Karpas-422 (cell line): ENCODE data around the gene ZNF77. TPM values are rescaled to one million over a fixed set of nuclear protein-coding genes. Genes with fewer than 3 reads are reported as not detected.
"Not testable (repeated sequence)": the region's sequence is repeated elsewhere in the genome, so short reads cannot be mapped to it uniquely, and the experiment has no call there.

Experiments
- DNase-seq: peaks from one replicate; pipeline ENCODE4 v3.0.0-alpha.2; 2015
- H2AFZ ChIP-seq: fragments of 200-600 bp; sonication (generic); 2 replicates; pipeline ENCODE4 v1.6.1; 2014; ENCODE audit warnings: antibody characterized with exemption, low read length, mixed read lengths
- H3K27ac ChIP-seq: fragments of 200-600 bp; sonication (generic); 2 replicates; pipeline ENCODE4 v1.5.1; 2014; ENCODE audit warnings: mild to moderate bottlenecking, low read length, moderate library complexity
- H3K27me3 ChIP-seq: fragments of 200-600 bp; sonication (generic); 2 replicates; pipeline ENCODE4 v1.6.1; 2014; ENCODE audit warnings: low read length, mixed read lengths
- H3K36me3 ChIP-seq: fragments of 200-600 bp; sonication (generic); 2 replicates; pipeline ENCODE4 v1.6.1; 2014; ENCODE audit warnings: low read length, mixed read lengths; ENCODE audit not compliant: insufficient read depth
- H3K4me1 ChIP-seq: fragments of 200-600 bp; sonication (generic); 2 replicates; pipeline ENCODE4 v1.6.1; 2014; ENCODE audit warnings: mild to moderate bottlenecking, low read length, mixed read lengths
- H3K4me2 ChIP-seq: fragments of 200-600 bp; sonication (generic); 2 replicates; pipeline ENCODE4 v1.6.1; 2014; ENCODE audit warnings: low read length, low read depth, mild to moderate bottlenecking; ENCODE audit not compliant: poor library complexity, severe bottlenecking
- H3K4me3 ChIP-seq: fragments of 200-600 bp; sonication (generic); 2 replicates; pipeline ENCODE4 v1.5.1; 2014; ENCODE audit warnings: mild to moderate bottlenecking, antibody characterized with exemption, low read length, mixed read lengths
- H3K79me2 ChIP-seq: fragments of 200-600 bp; sonication (generic); 2 replicates; pipeline ENCODE4 v1.6.1; 2014; ENCODE audit warnings: mild to moderate bottlenecking, low read length, mixed read lengths
- H3K9ac ChIP-seq: fragments of 200-600 bp; sonication (generic); 2 replicates; pipeline ENCODE4 v1.6.0; 2014; ENCODE audit warnings: low read length
- H3K9me2 ChIP-seq: fragments of 200-600 bp; sonication (generic), shearing (Covaris generic); replicated peaks from 2 replicates; pipeline ENCODE4 v1.6.0; 2014; ENCODE audit warnings: mild to moderate bottlenecking, low read length, moderate library complexity; ENCODE audit not compliant: insufficient read depth
- H3K9me3 ChIP-seq: fragments of 300-700, 200-600 bp; sonication (generic); 2 replicates; pipeline ENCODE4 v1.6.1; 2014; ENCODE audit warnings: low read length, mixed read lengths
- H4K20me1 ChIP-seq: fragments of 200-600 bp; sonication (generic); 2 replicates; pipeline ENCODE4 v1.6.1; 2014; ENCODE audit warnings: mild to moderate bottlenecking, antibody characterized with exemption, low read length, low read depth; ENCODE audit not compliant: insufficient read depth
- total RNA-seq: library from RNA; depleted of rRNA; stranded (reverse); fragments of >200 nt; shearing (Covaris generic); gene quantifications from 2 replicates; pipeline ENCODE4 v1.2.3, GENCODE V29; 2014; ENCODE audit warnings: low replicate concordance

The ZNF77 gene
- total RNA-seq, 1 experiment from 2014 or later: not detected

DNA sequence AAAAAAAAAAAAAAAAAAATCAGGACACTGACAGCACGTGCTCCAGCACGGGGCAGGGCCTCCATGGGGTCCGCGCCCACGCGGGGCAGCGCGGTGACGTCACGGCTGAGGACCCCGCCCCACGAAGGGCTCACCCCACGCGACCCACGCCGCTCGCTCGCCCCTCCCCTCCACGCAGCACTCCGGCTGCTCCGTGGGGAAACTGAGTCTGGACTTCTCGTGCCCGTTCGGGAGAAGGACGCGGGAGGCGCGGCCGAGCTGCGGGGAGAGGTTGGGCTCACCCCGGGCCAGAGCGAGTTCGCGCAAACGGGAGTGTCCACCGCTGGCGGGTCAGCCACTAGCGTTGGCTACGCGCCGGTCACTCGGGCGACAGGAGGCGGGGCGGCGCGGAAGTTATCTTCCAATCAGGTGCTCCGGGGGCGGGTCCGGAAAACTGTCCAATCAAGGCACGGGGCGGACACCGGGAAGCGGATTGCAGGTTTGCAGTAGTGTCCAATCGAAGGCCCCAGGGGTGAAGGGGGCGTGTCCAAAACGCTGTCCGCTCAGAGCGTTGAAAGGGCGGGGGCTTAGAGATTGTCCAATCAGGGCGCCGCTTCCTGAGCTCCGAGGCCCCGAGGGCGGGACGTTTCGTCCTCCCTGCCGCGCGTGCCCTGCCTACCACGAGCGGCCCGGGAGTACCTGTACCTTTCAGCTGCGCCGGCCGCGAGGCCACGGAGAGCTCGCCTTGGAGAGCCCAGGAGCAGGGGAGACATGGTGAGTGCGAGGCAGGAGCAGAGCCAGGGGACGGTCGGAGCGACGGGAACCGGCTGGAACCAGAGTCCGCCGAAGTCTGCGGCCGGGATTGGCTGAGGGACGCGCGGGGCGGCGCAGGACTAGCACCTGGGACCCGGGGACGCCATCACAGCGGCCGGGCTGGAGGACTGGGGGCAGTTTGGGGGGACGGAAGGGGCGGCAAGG, 44.2 kb downstream of the ZNF77 start, which contains the start of gene ZNF57:
Gene ZNF57 (plus strand): TSS at position 633 of the 957 bp plus-strand sequence. CDS start 118 bp downstream, at position 751.
- H4K20me1 ChIP-seq: no peaks in the 10 kb centered on the region
- H3K9me3 ChIP-seq: peaks cover 3% of the 10 kb centered on the region; the same call in 1 of the 2 replicates
- H3K4me3 ChIP-seq: peak within 1 kb of the TSS; percentile 73
- H3K9me2 ChIP-seq: no peaks in the 10 kb centered on the region
- no peak within 1 kb of the TSS for H3K27ac ChIP-seq
- peak within 1 kb of the TSS; percentile 71 for H3K4me2 ChIP-seq
- H3K27me3 ChIP-seq: no peaks in the 10 kb centered on the region
- peak within 1 kb of the TSS; percentile 69 for H3K9ac ChIP-seq
- peaks cover 30% of the 10 kb centered on the region; the same call in 1 of the 2 replicates for H3K79me2 ChIP-seq
- H3K4me1 ChIP-seq: peaks cover 7% of the 10 kb centered on the region
- DNase-seq: peak; percentile 97
- H2AFZ ChIP-seq: peak within 1 kb of the TSS; percentile 71; the same call in 1 of the 2 replicates
- no peaks in the 10 kb centered on the region for H3K36me3 ChIP-seq

DNA sequence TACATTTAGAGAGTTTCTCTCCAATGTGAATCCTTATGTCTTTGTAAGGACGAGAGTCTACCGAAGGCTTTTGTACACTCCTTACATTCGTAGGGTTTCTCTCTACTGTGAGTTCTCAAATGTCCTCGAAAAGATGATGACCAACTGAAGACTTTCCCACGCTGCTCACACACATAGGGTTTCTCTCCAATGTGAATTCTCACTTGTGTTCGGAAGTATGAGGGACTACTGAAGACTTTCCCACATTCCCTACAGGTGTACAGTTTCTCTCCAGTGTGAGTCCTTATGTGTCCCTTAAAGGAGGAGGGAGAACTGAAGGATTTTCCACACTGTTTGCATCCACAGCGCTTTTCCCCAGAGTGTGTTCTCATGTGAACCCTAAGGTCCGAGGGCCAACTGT, 48.1 kb downstream of the ZNF77 start:
- Histone ChIP-seq H4K20me1 (no peaks in the 10 kb centered on the region), H3K4me2 (no peak overlapping the region), H3K27ac (no peak overlapping the region), H3K4me3 (no peak overlapping the region), H3K9me2 (no peaks in the 10 kb centered on the region), H3K9ac (no peak overlapping the region), H3K4me1 (peaks cover 1% of the 10 kb centered on the region), H3K27me3 (no peaks in the 10 kb centered on the region), H3K79me2 (peaks cover 8% of the 10 kb centered on the region; the same call in 1 of the 2 replicates), H2AFZ (no peak overlapping the region), H3K9me3 (peaks cover 3% of the 10 kb centered on the region; the same call in 1 of the 2 replicates), H3K36me3 (no peaks in the 10 kb centered on the region)
- no peak for DNase-seq

DNA sequence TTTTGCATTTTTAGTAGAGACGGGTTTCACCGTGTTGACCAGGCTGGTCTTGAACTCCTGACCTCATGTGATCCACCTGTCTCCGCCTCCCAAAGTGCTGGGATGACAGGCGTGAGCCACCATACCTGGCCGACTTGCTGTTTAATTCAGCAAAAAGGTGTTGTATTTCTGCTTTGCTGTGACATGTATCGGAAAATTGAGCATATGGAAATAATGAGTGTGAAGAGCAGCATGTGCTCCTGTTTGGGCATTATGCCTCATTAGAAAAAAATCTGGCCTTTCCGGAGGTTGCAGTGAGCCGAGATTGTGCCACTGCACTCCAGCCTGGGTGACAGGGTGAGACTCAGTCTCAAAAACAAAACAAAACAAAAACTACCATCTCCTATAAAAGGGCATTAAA, 54.2 kb downstream of the ZNF77 start:
- H3K4me1 ChIP-seq, H4K20me1 ChIP-seq, H3K27me3 ChIP-seq, H2AFZ ChIP-seq, H3K9me3 ChIP-seq, H3K9me2 ChIP-seq, H3K27ac ChIP-seq, DNase-seq, H3K4me2 ChIP-seq, H3K4me3 ChIP-seq, H3K79me2 ChIP-seq, H3K36me3 ChIP-seq, H3K9ac ChIP-seq: not testable (repeated sequence)

DNA sequence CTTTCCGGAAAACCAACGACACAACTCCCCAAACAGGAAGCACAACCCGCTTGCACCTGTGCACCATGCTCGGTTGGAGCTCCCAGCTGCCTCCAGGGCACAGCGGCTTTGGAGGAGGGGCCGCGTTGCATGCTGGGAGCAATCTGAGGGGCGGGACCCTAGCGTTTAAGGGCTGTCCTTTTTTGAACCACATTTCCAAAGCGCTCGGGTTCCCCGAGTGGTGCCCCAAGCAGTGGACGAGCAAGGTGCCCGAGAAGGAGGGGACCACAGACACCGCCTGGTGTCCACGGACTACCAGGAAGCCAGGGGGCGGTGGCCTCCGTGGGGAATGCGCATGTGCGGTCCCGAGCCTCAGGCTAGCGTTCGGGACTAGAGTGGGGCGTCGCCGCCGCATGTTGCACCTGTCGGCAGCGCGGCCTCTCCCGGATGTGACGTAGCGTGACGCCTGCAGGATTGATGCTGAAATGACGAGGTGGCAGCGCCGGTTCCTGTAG, 56.0 kb downstream of the ZNF77 start:
- H4K20me1 ChIP-seq: no peaks in the 10 kb centered on the region
- no peaks in the 10 kb centered on the region for H3K9me3 ChIP-seq
- H3K36me3 ChIP-seq: no peaks in the 10 kb centered on the region
- H3K27ac ChIP-seq: no peak overlapping the region
- H3K4me2 ChIP-seq: no peak overlapping the region
- H3K9ac ChIP-seq: no peak overlapping the region
- H3K79me2 ChIP-seq: no peaks in the 10 kb centered on the region
- DNase-seq: no peak
- no peaks in the 10 kb centered on the region for H3K27me3 ChIP-seq
- no peak overlapping the region for H3K4me3 ChIP-seq
- no peaks in the 10 kb centered on the region for H3K9me2 ChIP-seq
- no peaks in the 10 kb centered on the region for H3K4me1 ChIP-seq
- no peak overlapping the region for H2AFZ ChIP-seq

DNA sequence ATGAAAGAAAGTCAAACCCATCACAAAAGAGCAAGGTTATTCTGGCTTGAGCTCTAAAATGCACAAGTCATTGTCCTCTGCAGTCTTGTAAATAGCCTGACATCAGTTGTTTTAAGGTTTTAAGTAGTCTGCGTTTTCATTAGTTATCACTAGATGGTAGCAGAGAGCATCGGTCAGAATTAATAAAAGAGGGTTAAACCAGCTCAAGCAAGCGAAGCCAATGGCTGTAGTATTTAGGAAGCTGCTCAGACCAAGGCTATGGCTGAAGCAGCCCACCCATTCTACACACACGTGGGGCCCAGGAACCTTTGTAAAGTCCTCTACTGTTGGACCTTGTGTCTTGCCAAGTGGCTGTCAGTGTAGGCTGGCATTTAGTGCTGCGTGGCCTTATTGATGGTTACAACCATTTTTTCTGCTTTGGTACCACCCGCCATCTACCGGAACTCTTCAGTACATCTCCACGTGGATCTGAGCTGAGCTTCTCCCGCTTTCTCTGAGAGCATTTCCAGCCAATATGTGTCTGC, 57.3 kb downstream of the ZNF77 start:
- no peaks in the 10 kb centered on the region for H4K20me1 ChIP-seq
- H3K9me3 ChIP-seq: no peaks in the 10 kb centered on the region
- no peaks in the 10 kb centered on the region for H3K9me2 ChIP-seq
- no peaks in the 10 kb centered on the region for H3K36me3 ChIP-seq
- no peak overlapping the region for H3K4me2 ChIP-seq
- H2AFZ ChIP-seq: no peak overlapping the region
- H3K4me3 ChIP-seq: no peak overlapping the region
- no peaks in the 10 kb centered on the region for H3K4me1 ChIP-seq
- H3K27me3 ChIP-seq: no peaks in the 10 kb centered on the region
- no peaks in the 10 kb centered on the region for H3K79me2 ChIP-seq
- DNase-seq: peak; percentile 80
- no peak overlapping the region for H3K9ac ChIP-seq
- no peak overlapping the region for H3K27ac ChIP-seq

DNA sequence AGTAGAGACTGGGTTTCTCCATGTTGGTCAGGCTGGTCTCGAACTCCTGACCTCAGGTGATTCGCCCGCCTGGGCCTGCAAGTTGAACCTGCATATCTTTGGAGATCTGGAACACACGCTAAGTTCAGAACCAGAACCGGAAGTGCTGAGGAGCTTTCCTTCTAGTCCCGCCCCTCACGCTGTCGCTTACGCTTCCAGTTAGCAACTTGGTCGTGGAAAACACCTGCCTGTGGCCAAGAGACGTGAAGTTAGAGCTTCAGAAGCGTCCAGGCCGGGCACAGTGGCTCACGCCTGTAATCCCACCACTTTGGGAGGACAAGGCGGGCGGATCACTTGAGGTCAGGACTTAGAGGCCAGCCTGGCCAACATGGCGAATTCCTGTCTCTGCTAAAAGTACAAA, 59.0 kb downstream of the ZNF77 start:
- Histone ChIP-seq H3K36me3 (no peaks in the 10 kb centered on the region), H3K4me2 (no peak overlapping the region)
- no peak for DNase-seq

DNA sequence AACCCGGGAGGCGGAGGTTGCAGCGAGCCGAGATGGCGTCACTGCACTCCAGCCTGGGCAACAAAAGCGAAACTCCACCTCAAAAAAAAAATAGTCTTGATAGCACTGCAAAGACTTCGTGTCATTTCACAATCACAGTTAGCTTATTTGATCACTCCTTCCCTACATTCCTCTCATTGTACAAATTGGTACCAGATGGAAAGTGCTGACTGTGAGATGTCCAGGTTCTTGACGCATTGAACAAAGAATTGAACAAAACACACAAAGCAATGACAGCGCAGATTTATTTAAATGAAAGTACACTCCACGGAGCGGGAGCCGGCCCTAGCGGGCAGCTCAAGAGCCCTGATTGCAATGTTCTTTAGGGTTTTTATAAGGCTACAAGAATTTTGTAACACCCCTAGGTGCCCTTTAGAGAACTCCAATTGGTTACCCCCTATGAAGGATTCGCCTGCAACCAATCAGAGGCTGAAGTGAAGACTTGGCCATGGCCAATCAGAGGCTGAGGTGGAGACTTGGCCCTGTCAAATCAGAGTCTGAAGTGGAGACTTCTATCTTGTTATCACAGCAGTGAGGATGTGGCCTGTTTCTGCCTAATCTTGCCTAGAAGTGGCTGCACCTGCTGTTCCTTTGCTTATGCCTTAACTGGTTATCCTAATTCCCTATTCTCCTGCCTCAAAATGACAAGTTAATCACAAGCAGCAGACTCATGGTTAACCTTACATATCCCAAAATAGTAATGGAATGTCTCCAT, 60.9 kb downstream of the ZNF77 start:
- no peaks in the 10 kb centered on the region for H3K9me2 ChIP-seq
- no peaks in the 10 kb centered on the region for H3K4me1 ChIP-seq
- H3K9ac ChIP-seq: no peak overlapping the region
- H3K9me3 ChIP-seq: peaks cover 4% of the 10 kb centered on the region; the same call in 1 of the 2 replicates
- H3K27me3 ChIP-seq: no peaks in the 10 kb centered on the region
- no peaks in the 10 kb centered on the region for H3K79me2 ChIP-seq
- H3K36me3 ChIP-seq: no peaks in the 10 kb centered on the region
- H3K4me3 ChIP-seq: no peak overlapping the region
- no peak overlapping the region for H2AFZ ChIP-seq
- no peaks in the 10 kb centered on the region for H4K20me1 ChIP-seq
- no peak overlapping the region for H3K4me2 ChIP-seq
- H3K27ac ChIP-seq: no peak overlapping the region
- peak; percentile 71 for DNase-seq

More for the DNA sequence above, 59.0 kb downstream of the ZNF77 start:
- Histone ChIP-seq H3K9ac (no peak overlapping the region), H3K79me2 (no peaks in the 10 kb centered on the region), H3K4me3 (no peak overlapping the region), H2AFZ (no peak overlapping the region), H3K9me2 (no peaks in the 10 kb centered on the region), H3K9me3 (no peaks in the 10 kb centered on the region), H3K27me3 (no peaks in the 10 kb centered on the region), H4K20me1 (no peaks in the 10 kb centered on the region), H3K4me1 (no peaks in the 10 kb centered on the region), H3K27ac (no peak overlapping the region)
